UCSD-AML1 (cell line): ENCODE data around the gene KLHL40.

Experiments
- DNase-seq: peaks from one replicate; lab custom pipeline; 2025; ENCODE audit not compliant: unreplicated experiment; lab: John Stamatoyannopoulos, UW

The KLHL40 gene

GRCh38 chr3:42668413-42668760 lies 16.9 kb upstream of the KLHL40 start:
- no peak for DNase-seq

- no peak for DNase-seq
Measured at GRCh38 chr3:42668793-42669217, 16.5 kb upstream of the KLHL40 start.

- no peak for DNase-seq
Measured at GRCh38 chr3:42670051-42670576, 15.2 kb upstream of the KLHL40 start.

DNA sequence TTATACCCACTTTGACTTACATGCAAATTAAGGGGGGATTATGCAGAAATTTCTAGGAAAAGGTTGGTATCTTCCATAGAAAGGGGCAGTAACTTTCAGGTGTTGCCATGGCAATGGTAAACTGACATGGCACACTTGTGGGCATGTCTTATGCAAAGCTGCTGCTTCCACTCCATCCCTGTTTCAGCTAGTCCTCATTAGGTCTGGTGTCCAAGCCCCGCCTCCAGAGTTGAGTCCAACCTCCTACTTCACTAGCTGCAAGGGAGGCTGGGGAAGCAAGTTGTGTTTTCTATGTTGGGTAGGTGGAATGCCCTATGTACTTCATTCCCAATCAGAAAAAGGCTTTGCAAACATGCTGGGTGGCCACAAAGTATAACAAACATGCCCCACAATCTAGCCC lies 14.7 kb upstream of the KLHL40 start:
- no peak for DNase-seq

- no peak for DNase-seq
Measured at GRCh38 chr3:42672515-42672914, 12.8 kb upstream of the KLHL40 start.

GRCh38 chr3:42673082-42673481 lies 12.3 kb upstream of the KLHL40 start:
- no peak for DNase-seq

DNA sequence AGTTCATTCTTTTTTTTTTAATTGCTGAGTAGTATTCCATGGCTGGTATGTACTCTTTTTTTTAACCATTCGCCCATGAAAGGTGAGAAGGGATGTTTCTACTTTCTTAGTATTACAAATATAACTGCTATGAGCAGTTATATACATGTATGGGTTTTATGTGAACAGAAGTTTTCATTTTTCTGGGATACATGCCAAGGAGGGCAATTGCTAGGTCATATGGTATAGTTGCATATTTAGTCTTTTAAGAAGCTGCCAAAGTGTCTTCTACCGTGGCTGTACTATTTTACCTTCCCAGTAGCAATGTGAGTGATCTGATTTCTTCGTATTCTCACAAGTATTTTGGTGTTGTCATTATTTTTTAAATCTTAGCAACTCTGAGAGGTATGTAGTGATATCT lies 11.2 kb upstream of the KLHL40 start:
- no peak for DNase-seq

- DNase-seq, result no peak
Measured at GRCh38 chr3:42675909-42676308, 9.4 kb upstream of the KLHL40 start.

DNA sequence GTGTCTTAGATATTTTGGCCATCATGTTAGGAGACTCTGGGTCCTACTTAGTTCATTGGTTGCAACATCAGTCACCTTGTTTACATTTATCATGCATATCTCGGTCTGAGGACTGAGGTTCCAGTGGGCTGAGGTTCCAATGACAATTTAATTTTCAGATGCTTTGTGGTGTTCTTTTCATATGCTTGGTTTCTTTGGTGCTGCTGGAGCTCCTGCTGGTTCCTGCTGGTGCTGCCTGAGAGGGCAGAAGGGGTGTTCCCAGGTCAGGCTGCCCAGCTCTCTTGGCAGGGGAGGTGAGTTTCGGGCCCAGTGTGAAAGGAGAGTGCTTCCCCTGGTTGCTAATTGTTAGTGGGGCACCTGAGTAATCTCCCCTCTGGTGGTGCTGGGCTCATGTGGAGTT lies 6.9 kb upstream of the KLHL40 start:
- no peak for DNase-seq

DNA sequence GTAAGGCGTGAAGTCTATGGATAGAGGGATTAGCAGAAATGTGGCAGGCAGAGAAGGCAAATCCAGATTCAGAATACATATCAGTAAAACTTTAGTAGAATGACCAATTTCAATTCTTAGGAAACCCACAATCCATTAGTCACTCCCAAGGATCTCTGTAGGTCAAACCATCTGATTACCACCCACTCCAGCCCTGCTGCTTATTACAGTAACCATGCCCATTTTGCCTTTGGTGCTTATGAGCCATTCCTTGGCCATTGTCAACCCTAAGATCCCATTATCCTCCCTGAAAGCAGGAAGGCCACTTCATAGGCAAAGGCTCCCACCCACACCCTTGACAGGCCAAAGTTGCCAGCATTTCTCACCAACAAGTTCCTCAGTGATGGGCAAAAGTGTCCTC lies 5.1 kb upstream of the KLHL40 start:
- no peak for DNase-seq

DNA sequence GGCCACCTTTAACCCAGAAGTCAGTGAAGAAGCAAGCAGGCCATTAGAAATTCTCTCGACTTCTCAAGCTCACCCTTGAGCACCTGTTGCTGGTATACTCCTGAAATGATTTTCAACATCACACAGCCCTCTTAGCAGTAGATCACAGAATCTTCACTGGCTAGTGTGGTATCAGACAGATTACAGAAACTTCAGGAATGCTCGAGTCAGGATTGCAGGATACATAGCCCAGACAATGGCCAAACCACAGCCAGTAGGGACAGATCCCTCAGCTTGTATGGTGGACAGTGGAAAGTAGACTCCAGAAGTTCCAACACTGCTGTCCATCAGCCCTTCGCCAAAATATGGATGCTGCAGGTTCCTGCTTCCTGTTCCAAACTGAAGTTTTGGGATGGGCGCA lies 4.5 kb upstream of the KLHL40 start:
- DNase-seq, result no peak

DNA sequence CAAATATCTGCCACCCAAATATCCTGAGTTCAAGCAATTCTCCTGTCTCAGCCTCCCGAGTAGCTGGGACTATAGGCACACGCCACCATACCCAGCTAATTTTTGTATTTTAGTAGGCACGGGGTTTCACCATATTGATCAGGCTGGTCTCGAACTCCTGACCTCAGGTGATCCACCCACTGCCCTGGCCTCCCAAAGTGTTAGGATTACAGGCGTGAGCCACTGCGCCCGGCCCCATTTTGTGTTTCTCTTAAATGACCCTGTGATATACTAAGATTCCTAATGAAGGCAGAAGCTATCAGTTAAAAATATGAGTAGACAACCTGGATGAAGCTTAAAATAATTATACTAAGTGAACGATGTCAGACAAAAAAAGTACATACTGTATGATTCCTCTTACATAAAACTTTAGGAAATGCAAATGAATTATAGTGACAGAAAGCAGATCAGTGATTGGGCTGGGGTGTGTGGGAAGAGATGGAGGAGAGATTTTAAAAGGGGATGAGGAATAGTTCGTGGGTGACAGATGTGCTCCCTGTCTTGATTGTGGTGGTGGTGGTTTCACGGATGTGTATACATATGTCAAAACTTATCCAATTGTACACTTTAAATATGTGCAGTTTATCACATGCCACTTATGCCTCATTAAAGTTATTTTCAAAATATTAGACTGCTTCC lies 3.8 kb upstream of the KLHL40 start:
- no peak for DNase-seq

DNA sequence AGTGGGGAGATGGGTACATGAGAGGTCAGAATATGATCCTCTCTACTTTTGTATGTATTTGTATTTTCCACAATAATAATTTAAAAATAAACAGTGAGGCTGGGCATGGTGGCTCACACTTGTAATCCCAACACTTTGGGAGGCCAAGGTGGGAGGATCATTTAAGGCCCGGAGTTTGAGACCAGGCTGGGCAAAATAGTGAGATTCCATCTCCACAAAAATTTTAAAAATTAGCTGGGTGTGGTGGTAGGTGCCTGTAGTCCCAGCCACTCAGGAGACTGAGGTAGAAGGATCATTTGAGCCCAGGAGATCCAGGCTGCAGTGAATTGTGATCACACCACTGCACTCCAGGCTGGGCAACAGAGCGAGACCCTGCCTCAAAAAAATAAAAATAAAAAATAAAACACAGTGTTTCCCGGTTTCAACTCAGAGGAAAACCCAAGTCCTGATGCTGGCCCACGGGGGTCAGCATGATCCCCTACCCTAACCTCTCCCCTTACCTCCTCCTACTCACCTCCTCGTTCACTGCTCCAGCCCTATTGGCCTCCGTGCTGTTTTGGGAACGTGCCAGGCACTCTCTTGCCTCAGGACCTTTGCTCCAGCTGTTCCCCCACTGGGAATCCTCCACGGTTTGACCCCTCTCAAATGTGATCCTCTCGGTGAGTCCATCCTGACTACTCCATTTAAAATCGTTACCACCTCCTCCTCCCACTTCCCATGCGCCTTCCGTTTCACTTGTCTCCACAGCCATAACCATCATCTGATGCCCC lies 2.9 kb upstream of the KLHL40 start:
- DNase-seq, result no peak

GRCh38 chr3:42683875-42684598 lies 1.3 kb upstream of the KLHL40 start:
- DNase-seq, result no peak

- DNase-seq, result no peak
Measured at GRCh38 chr3:42684632-42685362, 540 bp upstream of the KLHL40 start.

DNA sequence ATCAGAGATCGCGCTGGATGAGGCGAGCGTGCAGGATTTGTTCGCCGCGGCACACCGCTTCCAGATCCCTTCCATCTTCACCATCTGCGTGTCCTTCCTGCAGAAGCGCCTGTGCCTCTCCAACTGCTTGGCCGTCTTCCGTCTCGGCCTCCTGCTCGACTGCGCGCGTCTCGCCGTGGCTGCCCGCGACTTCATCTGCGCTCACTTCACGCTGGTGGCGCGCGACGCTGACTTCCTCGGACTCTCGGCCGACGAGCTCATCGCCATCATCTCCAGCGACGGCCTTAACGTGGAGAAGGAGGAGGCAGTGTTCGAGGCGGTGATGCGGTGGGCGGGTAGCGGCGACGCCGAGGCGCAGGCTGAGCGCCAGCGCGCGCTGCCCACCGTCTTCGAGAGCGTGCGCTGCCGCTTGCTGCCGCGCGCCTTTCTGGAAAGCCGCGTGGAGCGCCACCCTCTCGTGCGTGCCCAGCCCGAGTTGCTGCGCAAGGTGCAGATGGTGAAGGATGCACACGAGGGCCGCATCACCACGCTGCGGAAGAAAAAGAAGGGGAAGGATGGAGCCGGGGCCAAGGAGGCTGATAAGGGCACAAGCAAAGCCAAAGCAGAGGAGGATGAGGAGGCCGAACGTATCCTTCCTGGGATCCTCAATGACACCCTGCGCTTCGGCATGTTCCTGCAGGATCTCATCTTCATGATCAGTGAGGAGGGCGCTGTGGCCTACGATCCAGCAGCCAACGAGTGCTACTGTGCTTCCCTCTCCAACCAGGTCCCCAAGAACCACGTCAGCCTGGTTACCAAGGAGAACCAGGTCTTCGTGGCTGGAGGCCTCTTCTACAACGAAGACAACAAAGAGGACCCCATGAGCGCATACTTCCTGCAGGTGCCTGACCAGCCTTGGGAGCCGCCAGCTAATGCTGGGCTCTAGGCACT lies 819 bp downstream of the KLHL40 start:
- DNase-seq, result no peak

DNA sequence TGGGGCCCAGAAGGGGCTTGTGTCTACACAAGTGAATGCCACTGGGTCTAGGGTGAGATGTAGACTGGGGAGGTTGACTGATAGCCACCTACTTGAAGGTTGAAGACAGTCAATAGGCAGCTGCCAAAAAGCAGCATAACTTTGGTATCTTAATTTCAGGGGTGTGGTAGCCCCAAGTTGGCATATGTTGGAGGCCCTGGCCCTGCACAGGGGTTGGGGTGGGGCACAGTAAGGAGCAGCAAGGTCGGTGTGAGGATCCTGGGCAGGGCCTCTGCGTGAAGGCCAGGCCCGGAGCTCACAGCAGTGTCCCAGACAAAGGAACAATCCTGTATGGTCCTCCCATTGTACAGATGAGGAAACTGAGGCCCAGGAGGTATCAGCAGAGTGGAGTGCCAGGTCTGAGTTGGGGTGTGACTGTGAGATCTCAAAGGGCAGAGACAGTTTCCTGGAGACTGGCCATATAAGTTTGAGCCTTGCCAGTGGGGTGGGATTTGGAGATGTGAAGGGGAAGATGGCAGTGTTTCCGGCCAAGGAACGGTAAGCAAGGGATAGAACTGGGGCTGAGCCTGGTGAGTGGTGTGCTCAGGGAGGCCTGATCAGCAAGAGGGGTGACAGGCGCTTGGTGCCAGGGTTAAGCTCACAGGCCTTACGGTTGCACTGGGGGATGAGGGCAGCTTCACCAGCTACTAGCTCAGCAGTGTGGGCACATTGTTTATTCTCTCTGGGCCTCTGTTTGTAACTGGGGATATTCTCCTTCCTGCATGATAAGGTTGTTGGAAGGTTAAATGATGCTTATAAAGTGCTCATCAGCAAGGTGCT lies 1.7 kb downstream of the KLHL40 start:
- DNase-seq, result no peak

- DNase-seq, result no peak
Measured at GRCh38 chr3:42688016-42688415, 2.7 kb downstream of the KLHL40 start.
